Cerebellar cortex (tissue), 1 donor: ENCODE results near the gene TMCO5A.
"Not testable (repeated sequence)": the region's sequence is repeated elsewhere in the genome, so short reads cannot be mapped to it uniquely, and the experiment has no call there.

Experiments used
- DNase-seq: peaks from one replicate; pipeline ENCODE4 v3.0.0-alpha.2; 2015; ENCODE audit warnings: low spot score

The TMCO5A gene

DNA sequence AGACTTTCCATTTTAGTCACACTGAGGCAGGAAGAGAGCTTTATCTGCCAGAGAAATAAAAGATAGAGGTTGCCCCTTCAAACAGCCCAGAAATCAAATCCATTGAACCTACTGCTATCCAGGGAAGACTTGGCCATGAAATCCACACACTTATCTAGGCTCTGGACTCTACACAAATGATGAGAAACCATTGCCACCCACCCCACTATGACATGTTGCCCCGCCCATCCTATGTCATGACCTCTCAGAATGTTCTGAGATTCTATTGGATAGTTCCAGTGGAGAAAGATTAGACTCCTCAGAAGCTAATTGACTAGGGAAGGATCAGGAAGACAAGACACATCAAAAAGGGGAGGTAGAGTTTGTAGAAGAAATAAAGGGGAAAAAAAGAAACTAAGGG, at the start of gene TMCO5A:
Gene TMCO5A, plus strand, starts transcription at position 301 of the 400 bp plus-strand sequence. CDS start 1,684 bp downstream, outside the sequence.
- DNase-seq, result no peak

DNA sequence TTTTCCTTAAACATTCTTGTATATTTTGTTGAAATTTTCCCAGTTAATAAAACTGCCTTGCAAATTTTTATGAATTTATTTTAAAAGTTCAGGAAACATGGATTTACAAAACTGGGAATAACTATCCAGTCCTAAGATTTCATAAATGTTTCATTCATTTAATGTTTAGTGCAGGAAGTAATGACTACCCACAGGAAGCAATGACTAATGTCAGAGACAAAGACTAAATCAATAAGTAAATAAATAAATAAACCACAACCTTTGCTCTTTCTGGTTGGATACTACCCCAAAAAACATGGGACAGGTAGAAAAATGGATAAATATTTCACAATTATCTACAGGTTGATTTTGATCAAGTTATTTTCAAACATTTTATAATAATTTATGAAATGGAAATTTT, 48.8 kb upstream of the TMCO5A start:
- no peak for DNase-seq

DNA sequence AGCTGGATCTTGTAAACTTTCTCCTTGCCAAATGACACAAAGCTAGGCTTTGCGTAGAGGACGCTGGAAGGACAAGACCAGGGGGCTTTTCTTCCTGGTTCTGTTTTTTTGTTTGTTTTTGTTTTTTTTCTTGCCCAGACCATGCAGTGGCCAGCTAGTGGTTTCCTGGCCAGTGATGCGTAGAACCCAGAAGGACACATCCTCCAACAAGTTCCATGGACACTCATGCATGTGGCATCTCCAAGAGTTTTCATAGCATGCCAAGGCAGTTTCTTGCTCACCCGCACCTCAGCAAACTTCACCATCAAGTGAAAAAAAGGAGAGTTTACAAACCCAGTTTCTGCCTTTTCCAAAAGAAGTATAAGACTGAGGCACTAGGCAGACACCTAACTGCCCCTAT, 46.1 kb upstream of the TMCO5A start:
- no peak for DNase-seq

DNA sequence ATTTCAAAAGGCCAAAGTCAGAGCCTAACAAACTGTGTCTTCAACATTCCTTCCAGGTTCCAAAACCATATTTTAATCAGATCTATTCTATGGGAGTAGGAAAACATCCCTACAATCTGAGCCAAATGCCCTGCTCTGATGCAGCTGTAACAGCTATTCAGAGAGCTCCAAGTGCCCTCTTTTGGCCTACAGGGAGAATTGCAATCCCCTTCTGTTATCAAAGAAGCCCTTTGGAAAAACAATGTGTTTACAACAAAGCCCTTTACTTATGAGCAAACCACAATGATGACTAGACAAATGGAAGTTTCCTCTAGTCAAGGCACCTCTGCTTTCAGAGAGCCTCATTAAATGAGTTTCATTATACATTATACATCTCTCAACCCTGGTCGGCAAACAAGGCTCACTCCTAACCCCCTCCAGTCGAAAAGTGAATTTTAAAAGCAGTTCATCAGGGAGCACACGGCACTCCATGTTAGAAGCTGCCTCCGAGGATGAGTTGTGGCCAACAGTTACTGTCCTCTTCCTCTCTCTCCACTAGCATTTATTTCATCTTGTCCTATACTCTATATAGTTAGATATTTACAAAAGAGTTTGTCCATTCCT, 42.6 kb upstream of the TMCO5A start:
- DNase-seq, result peak; percentile 45

DNA sequence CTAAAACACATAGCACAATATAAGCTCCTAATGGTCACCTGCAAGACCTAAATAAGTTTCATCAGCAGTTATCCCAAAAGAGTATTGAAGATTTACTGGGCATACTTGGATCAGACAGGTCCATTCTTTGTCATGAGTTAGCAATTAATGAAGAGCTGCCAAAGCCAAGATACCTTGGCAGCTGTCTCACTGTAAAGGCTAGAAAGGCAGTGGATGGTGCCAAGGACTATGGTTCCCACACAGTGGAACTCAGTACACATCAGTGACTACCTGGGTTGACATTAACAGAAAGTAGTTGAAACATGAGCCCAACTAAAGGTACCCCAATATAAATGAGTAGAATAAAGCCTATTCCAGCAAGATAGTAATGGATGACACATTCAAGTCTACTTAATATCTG, 41.1 kb upstream of the TMCO5A start:
- DNase-seq, result no peak

DNA sequence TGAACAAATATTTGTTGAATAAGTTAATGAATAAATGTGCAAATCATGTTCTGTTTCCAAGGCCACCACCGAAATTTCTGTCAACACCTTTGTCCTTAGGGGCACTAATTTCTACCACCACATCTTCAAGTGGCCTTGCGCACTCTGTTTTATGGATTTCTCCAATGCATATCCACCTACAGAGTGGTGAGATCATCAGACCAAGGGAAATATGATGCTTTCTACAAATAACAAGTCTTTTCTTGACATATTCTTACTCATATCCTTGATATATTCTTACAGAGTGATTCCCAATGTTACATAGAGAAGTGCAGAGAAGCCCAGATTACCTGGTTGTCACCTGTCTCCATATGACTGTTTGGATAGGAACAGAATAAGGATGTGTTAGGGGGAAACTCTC, 36.1 kb upstream of the TMCO5A start:
- no peak for DNase-seq

DNA sequence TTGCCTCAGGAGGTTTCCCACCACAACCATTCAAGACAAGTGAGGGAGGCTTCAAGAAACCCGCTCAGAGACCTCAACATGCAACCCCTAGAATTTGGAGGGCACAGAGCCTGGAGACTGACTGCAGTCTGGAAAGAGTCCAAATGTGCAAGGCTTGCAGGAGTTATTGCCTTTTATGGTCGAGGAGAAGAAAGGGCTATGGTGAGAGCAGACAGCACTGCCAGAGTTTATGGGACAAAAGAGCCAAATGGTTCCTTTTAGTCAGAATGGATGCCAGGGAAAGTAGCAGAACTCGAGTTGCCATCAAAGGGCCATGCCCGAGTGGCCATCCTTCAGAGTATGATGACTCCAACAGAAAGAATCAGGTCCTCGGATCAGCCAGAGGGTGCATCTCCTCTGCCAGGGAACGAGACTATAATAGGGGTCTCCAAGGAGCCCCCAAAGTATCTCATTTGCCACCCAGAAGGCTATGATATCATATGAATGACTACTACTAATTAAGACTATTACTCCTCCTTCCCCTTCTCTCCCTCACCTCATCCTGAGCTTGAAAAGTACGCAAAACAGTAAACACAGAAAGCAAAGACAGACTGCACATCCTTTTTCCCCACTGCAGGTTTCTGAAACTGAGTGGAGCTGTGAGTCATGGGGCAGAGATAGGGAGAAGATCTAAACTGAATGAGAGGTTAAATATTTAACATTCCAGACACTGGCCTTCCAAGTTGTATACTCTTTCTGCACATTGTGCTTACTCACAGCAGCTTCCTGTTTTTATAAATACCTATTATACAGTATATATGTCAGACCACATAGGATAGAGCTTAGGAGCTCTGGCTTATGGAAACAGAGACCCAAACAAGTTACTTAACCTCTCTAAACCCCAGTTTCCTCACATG, 33.9 kb upstream of the TMCO5A start:
- no peak for DNase-seq

DNA sequence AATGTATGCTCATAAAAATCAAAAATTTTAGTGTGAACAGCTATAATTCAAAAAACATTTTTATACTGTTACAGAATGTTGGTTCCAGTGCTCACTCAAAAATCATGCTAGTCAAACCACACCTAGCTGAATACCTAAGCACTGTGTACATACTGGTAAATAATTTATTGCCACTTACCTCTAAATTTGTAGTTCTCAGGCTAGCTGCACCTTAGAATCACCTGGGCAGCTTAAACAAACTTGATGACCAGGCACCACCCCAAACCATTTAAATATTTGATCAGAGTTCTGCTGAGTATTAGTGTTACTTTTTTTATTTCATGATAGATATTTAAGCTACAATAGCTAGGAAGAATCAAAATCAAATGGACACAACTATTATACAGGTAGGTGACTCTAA, 32.3 kb upstream of the TMCO5A start:
- no peak for DNase-seq

DNA sequence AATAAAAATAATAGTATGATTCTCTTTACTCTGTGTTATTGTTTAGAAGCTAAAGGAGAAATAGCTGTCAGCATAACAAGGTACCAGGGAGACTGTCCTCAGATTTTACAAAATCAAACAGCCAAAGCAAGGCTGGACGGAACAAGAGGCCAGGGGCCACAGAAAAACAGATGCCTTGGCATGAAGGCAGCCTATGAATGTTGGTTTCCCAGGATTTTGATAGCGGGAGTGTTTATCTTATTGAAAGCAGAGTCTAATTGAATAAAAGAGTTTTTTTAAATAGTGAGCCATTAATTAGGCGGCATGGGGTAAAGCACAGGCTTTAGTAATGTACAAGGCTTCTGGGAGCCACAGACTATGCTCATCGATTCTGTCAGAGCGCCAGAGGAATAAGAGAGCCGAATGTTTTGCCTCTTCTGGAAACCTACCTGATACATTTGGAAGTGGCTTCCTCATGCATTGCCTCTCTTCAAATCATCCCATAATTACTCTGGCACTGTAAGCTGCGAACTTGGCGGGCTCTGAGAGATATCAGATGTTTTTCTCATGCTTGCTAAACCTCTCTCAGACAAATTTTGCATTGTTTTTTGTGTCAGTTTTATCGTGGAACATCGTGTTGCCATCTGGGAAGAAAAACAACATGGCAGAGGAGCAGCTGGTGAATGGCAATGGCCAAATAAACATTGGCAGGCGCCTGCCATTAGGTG, 30.4 kb upstream of the TMCO5A start:
- peak; percentile 42 for DNase-seq

DNA sequence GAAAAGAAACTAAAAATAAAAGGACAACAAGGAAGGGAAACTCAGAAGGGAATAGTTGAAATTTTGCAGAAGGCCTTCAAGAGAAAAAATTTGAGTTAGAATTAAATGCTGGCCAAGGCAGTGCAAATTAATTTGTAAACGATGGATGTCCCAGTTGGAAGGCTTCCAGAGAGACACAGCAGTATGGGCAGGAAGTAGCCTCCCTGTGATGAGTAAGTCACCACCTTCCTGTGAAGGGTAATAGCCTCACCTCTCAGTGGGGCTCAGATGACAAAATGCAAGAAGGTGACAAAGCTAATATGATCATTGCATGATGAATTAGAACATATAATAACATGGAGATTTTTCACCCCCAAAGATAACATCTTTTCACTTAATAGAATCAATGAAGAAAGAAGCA, 27.3 kb upstream of the TMCO5A start:
- no peak for DNase-seq

DNA sequence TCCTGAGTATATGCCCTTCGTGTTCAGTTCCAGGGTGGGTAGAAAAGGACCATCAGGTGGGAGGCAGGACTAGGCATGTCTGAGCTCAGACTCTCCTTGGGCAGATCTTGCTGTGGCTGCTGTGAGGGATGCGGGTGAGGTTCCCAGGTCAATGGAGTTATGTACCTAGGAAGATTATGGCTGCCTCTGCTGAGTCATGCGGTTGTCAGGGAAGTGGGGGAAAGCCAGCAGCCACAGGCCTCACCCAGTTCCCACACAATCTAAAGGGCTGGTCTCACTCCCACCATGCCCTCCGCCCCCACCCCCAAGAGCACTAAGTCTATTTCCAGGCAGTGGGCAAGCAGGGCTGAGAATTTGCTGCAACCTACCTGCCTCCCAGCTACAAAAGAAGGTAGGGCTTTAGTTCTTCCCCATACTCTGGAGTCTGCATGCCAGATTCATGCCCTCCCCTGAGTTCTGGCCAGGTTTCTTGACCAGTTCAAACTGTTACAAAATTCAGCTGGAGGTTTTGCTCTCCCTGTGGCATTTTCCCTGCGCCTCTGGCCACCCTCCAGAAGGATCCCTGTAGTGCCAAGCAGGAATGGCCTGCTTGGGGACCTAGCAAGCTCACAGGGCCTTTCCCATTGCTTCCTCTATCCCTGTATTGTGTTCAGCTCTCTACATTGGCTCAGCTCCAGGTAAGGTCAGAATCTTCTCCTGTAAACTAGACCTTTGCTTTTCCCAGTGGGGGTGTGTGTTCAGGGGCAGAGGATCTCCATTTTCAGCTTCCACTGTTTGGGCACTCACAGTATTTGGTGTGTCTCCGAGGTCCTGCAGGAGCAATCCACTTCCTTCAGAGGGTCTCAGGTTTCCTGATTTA, 12.7 kb upstream of the TMCO5A start:
- DNase-seq, result no peak

DNA sequence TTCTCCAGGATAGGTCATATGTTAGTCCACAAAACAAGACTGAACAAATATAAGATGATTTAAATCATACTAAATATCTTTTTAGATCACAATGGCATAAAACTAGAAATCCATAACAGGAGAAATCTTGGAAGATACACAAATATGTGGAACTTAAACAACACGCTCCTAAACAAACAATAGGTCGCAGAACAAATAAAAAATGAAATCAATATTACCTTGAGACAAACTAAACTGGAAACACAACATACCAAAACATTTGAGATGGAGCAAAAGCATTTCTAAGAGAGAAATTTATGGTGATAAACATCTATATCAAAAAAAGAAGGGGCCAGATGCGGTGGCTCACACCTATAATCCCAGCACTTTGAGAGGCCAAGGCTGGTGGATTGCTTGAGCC, 8.3 kb upstream of the TMCO5A start:
- no peak for DNase-seq

DNA sequence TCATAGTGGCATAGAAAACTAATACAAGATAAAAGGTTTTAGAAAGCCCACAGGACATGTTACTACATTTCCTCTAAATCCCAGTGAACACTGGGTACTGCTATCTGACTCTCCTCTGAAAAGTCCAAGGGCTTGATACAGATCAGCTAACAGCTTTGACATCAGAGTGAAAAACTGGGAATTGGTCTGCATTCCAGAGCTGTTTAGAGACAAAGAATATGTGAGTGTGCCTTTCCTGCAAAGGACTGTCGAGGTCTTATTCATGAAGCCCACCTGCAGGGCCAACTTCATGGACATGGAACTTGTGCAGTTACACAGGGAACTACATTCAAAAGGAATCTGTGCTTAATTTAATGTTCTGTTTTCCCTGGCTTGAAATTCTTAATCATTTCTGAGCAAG, 5.2 kb upstream of the TMCO5A start:
- no peak for DNase-seq

DNA sequence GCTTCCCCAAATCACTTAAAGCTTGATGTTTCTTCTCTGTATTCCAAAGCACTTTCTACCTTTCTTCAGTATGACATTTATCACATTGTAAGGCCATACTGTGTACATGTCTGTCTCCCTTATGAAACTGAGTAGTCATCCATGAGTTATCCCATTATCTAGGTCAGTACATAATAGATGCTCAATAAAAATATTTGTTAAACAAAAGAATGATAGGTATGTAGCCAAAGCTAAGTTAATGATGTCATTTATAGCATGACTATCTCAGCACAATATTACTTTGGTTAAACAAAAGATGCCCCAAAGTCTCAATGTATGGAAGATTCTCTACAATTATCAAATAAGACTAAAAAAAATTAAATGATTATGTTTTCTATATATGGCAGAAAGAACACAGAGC, 3.1 kb upstream of the TMCO5A start:
- no peak for DNase-seq

DNA sequence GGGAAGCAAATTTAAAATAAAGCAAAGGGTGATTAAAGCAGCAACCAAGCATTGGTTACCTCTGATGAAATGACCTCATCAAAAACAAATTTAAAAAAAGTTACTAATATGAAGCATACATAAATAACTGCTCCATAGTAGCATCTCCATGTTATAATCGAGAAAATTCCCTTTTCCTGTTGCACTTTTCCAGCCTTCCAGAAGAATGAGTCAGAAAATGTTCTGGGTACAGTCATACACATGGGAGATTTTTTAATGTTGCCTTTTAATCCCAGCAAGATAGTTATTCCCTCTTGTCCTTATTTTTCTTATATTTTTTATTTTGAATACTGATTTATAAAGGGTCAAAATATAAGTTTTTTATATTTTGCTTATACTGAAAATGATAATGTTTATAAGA, 2.6 kb upstream of the TMCO5A start:
- DNase-seq, result no peak

DNA sequence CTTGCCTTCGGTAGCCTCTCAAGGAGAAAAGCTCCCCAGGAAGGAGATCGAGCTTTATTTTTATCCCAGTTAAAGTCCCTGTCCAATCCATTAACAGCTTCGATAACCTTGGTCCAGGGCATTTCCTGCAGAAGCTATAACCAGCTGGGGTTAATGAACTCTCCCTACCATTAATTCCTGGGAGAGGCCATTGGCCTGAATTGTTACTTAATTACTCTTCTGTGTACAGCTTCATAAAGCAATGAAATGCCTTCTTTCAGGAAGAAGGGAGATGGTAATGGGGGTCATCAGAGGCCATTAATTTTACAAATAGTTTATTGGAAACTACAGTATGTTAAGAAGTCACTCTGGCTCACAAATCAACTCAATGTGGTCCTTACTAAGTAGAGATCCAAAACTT, 1.9 kb upstream of the TMCO5A start:
- no peak for DNase-seq

DNA sequence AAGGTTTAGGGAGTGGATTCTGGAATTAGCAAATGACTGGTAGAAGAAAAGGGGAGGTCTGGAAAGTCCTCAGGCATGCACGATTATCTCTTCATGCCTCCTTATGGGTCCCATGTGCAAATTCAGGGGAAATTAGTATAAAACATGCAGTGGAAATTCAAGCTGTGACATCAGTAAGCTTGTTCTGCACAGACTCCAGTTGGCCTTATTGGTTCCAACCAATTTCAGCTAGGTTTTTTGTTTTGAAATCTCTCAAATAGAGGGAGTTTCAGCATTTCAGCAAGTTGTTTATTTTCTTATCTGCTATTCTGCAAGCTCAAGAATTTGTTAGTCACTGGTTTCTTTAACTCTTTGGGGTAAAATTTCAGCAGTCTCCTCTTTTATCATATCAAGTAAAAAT, 774 bp upstream of the TMCO5A start:
- no peak for DNase-seq

DNA sequence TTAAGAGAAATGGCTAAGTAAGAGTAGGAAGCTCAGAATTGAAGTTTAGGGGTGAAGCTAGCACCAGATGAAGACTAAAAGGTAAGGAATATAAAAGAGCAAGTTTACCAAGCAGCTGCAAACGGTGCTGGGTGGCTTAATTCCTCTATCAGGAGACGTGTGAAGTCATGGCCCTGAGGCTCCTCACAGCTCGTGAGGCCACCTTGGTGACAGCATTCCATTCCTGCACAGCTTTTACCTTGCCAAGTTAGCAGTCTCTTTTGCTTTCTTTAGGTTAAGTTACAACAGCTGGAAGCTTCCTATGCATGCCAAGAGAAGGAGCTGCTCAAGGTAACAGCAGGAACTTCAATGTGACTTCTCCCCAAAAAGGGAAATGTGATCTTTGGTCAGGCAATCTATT, 6.4 kb downstream of the TMCO5A start:
- no peak for DNase-seq

DNA sequence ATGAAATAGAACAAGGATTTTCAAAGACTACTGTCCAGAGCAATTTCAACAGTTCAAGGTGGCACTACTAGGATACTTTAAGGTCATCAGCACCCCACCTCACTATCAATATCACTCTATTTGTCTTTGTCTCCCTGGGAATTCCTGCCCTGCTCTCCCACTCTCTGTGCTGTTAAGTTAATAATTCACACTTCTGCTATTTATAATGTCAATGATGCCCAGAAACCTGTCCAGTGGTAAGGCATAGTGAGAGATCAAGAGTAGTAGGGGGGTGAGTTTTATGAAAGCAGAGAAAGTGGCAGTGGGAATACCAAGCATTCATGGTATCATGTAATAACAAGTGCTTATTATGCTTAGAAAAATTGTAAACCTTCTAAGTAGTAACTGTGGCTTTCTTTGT, 7.3 kb downstream of the TMCO5A start:
- DNase-seq, result no peak

DNA sequence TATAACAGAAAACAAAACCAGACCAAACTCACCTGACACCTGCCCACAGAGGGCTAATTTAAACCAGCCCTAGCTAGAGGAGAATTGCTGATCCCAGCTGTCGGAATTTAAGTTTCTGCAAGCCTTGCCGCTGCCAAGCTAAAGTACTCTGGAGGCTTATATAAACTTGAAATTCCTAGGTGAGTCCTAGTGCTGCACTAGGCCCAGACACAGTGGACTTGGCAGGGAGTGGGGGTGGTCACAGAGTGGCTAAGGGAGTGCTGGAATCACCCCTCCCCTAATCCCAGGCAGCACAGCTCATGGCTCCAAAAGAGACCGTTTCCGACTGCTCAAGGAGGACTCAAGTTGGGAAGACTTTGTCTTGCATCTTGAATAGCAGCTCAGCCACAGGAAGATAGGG, 17.6 kb downstream of the TMCO5A start:
- no peak for DNase-seq

DNA sequence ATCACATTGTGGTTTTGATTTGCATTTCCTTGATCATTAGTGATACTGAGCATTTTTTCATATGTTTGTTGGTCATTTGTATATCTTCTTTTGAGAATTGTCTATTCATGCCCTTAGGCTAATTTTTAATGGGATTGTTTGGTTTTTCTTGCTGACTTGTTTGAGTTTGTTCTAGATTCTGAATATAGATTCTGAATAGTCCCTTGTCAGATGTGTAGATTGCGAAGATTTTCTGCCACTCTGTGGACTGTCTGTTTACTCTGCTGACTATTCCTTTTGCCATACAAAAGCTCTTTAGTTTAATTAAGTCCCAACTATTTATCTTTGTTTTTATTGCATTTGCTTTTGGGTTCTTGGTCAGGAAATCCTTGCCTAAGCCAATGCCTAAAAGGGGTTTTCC, 26.3 kb downstream of the TMCO5A start:
- DNase-seq, result not testable (repeated sequence)

DNA sequence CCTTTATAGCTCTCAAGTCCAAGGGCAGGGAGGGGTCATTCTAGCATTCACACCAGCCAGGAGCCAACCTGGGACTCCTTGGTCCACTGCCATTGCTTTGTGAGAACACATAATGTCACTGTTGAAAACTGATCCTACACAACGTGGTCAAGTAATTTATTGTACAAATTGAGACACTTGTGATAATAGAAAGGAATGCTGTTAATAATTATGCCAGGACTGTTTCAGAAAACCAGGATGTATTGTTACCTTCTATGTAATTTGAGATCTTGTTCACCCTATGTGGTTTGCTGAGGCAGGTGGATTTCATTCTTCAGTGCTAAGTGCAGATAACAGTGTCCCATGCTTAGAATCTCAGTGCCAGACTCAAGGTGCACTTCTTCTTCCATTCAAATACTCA, 33.3 kb downstream of the TMCO5A start:
- no peak for DNase-seq
